GM12891 (cell line): ENCODE measurements around the gene AJAP1.

Experiments
- PAX5 ChIP-seq: IDR thresholded peaks from 2 replicates; pipeline ENCODE4 v1.6.1; 2011; ENCODE audit warnings: low read length, moderate library complexity, mild to moderate bottlenecking; ENCODE audit not compliant: insufficient read depth, severe bottlenecking
- POLR2A ChIP-seq: IDR thresholded peaks from 2 replicates; pipeline ENCODE4 v1.6.1; 2011; ENCODE audit warnings: low read depth, low read length, control low read depth
- POLR2AphosphoS5 ChIP-seq: IDR thresholded peaks from 2 replicates; pipeline ENCODE4 v1.6.1; 2011; ENCODE audit warnings: low read depth, low read length, control low read depth
- POU2F2 ChIP-seq: IDR thresholded peaks from 2 replicates; pipeline ENCODE4 v1.6.1; 2011; ENCODE audit warnings: low read depth, mild to moderate bottlenecking, control low read depth, low read length, moderate library complexity
- SPI1 ChIP-seq: IDR thresholded peaks from 2 replicates; pipeline ENCODE4 v1.6.1; 2011; ENCODE audit warnings: low read depth, low read length, control low read depth
- TAF1 ChIP-seq: IDR thresholded peaks from 2 replicates; pipeline ENCODE4 v1.6.1; 2011; ENCODE audit warnings: low read depth, low read length, control low read depth

- no peak for TF ChIP-seq TAF1
- no peak for TF ChIP-seq POLR2AphosphoS5
- no peak for TF ChIP-seq PAX5
- TF ChIP-seq POLR2A, result no peak
- no peak for TF ChIP-seq SPI1
- TF ChIP-seq POU2F2, result no peak
Measured at GRCh38 chr1:4772294-4773010, 118.0 kb downstream of the AJAP1 start.
